T-helper 2 cell (primary cell): Measurements from ENCODE around the gene TMEM201.
A peak's percentile ranks its signal among the peaks of the same experiment; 100 is the strongest.
"Not testable (repeated sequence)": the region's sequence is repeated elsewhere in the genome, so short reads cannot be mapped to it uniquely, and the experiment has no call there.

Source experiments
- DNase-seq, 5 experiments: peaks; one replicate each; pipeline versions ENCODE4 v3.0.0 to v3.0.0-alpha.2; 2012 to 2022
- total RNA-seq, 2 donors: gene quantifications; one replicate each; lab custom pipeline; 2026; lab: John Stamatoyannopoulos, UW

Gene TMEM201, protein sequence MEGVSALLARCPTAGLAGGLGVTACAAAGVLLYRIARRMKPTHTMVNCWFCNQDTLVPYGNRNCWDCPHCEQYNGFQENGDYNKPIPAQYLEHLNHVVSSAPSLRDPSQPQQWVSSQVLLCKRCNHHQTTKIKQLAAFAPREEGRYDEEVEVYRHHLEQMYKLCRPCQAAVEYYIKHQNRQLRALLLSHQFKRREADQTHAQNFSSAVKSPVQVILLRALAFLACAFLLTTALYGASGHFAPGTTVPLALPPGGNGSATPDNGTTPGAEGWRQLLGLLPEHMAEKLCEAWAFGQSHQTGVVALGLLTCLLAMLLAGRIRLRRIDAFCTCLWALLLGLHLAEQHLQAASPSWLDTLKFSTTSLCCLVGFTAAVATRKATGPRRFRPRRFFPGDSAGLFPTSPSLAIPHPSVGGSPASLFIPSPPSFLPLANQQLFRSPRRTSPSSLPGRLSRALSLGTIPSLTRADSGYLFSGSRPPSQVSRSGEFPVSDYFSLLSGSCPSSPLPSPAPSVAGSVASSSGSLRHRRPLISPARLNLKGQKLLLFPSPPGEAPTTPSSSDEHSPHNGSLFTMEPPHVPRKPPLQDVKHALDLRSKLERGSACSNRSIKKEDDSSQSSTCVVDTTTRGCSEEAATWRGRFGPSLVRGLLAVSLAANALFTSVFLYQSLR
- total RNA-seq = 13.2 to 18.4 reads per million in 2 donors

DNA sequence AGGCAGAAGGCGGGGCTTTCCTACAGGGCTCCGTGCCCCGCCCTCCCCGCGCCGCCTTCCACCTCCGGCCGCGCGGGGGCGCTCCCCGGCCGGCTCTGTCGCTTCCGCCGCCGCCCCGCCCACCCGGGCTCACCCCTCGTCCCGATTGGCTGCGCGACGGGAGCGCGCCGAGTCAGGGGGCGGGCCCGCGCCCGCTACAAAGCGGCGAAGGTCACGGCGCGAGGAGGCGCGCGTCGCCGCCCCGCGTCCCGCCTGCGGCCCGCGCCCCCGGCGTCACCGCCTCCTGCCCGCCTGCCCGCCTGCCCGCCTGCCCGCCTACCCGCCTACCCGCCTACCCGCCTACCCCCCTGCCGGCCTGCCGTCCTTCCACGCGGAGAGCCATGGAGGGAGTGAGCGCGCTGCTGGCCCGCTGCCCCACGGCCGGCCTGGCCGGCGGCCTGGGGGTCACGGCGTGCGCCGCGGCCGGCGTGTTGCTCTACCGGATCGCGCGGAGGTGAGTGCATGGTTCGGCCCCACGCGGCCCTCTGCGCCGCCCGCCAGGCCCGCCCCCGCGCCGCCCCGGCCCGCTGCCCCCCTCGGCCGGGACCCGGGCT lies at the start of gene TMEM201:
TSS of gene TMEM201 (plus strand) at position 361 of the 593 bp plus-strand sequence. CDS start at position 381, 20 bp downstream.
- peak; percentile 89 to 95 (median 93) for DNase-seq

DNA sequence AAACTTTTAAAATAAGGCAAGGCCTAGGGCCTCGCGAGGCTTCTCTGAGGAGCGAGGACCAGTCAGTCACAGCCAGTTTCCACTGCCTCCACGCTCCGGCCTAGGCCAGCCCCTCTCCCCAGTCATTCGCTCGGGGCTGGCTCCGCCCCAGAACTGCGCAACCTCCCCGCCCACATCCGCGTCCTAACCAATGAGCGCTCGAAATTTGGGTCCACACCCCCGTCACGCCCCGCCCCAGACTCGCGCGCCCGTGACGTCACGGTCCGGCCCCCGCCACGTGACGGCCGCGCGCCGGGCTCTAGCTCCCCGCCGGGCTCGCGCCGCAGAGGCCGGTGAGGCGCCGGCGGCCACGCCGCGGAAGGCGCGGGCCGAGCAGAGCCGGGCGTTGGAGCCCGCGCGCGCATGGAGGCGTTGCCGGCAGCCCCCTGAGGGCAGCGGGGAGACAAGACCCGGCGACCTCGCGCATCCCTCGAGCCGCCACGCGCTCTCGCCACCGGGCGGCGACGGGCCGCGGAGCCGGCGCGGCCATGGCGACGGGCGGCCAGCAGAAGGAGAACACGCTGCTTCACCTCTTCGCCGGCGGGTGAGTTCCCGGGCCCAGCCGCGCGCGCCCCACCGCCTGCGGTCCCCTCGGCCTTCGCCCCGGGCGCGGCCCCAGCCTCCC lies 49.4 kb upstream of the TMEM201 start, which contains the start of gene SLC25A33:
TSS of gene SLC25A33 (plus strand) at position 301 of the 664 bp plus-strand sequence. CDS start at position 528, 227 bp downstream.
- DNase-seq = peak; percentile 94 to 96 (median 95)

DNA sequence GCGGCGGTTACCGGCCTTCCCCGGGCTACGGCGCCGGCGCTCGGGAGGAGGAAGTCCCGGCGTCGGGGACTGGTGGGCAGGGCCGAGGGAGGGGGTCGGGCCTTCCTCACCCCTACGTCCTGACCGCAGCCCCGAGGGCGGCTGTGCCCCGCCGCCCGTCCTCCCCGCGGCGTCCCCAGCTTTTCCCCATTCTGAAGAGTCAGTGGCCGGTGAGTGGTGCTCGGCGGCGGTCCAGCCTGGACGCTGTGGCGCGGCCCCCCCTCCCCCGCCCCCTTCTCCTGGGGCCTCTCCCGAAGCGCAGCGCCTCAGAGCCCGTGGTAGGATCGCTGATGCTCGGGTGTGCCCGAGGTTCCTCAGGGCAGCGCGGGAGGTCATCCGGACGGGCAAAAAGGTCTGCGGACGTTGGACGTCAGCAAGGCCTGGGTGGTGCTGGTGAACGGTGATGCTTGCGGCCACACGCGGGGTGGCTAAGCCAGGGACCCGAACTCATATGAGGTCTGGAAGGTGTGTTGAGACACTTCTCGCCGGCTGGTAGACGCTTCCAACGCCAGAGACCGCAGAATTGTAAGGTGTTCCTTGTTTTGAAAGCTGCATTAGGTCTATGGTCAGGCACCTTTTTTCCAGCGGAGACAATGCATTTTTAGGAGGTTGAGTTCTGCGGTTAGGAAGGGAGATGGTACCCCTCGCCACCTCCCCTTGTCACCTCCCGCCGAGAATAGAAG lies 48.7 kb upstream of the TMEM201 start:
- peak; percentile 23 to 72 (median 34) for DNase-seq

DNA sequence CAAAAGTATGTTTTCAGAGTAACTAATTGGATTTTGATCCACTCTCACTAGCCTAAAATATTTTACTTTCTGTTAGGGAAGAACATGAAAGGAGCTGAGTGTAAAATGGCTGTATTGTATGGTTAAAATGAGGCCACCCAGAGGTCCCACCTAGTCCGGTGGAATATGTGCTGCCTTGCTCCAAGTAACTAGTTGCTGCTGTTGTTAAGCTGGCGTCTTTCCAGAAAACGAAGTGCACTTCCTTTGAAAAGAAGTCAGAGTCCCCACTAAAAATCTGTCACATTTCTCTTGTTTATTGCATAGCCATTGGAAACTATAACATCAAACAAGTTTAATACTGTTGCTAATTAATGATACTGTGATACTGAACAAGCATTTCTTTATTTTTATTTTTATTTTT lies 46.3 kb upstream of the TMEM201 start:
- no peak for DNase-seq

DNA sequence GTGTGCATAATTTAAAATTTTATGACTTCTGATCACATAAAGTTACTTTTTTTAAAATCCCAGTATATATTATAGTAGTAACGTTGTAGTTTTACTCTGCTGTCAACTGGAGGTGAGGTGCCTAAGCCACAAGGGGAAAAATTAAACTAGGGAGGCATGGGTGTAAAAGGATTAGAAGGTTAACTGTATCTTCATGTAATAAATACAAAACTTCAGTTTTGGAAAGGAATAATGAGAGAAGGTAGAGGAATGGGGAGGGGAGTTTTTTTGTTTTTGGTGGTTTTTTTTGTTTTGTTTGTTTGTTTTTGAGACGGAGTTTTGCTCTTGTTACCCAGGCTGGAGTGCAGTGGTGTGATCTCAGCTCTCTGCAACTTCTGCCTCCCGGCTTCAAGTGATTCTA lies 43.8 kb upstream of the TMEM201 start:
- DNase-seq = no peak

DNA sequence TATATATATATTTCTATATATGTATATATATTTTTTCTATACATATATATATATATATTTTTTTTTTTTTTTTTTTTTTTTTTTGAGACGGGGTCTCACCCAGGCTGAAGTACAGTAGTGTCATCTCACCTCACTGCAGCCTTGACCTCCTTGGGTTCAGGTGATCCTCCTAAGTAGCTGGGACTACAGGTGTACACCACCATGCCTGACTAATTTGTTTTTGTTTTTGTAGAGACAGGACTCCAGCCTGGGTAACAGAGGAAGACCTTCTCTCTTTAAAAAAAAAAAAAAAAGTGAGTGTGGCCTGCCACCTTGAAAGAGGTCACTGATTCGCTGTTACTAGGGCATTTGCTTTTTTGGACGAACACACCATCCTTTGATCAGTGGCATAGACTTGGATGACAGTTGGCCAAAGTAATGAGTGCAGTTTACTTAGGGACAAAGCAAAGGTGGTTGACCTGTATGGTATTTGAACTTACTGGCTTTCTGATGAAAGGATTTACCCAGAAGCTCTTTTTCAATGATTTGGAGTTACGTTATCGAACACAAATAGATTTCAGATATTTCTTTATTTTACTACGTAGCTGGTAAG lies 38.7 kb upstream of the TMEM201 start:
- DNase-seq = no peak

DNA sequence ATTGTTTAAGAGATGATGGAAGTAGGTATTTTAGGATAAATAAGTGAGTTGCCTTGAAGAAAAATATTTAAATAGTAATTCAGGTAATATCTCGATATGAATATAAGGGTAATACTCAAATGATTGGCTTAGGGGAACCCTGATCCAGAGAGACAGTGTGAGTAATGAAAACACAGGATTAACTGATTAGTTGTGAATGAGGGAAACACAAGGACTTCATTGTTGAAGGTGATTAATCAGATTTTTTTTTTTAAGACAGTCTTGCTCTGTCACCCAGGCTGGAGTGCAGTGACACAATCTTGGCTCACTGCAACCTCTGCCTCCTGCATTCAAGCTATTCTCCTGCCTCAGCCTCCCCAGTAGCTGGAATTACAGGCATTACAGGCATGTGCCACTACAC lies 36.7 kb upstream of the TMEM201 start:
- DNase-seq = no peak

DNA sequence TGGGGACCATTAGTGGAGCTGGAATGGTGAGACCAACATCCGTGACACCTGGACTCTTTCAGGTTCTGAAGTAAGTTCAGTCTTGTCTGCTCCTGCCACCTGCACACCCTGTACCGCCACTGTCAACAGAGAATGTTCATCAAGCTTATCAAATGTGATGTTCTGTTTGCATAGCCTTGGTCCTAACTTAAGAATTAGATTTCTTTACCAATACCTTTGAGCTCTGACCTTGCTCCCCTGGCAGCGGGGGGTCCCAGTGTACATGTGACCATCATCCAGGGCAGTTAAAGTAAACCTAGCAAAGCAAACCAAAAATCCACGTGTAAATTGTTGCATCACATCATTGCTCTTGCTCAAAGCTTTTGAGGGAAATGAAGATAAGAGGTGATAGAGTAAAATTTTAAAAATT lies 35.0 kb upstream of the TMEM201 start:
- DNase-seq = no peak

DNA sequence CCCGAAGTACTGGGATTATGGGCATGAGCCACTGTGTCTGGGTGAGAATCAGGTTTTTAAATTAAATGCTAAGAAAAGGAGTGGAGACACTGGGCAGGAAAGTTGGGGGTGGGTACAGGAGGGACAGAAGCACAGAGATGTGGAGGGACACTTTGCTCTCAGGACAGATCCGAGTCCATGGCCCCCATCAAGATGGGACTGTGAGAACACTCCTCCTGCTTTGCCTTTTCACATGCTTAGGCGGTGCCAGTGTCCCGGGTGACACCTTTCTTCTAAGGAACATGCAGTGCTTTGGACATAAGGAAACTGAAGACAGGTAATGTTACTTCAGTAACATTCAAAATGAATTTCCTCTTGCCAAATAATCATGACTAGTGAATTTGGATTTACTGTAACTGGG lies 32.8 kb upstream of the TMEM201 start:
- DNase-seq = no peak

DNA sequence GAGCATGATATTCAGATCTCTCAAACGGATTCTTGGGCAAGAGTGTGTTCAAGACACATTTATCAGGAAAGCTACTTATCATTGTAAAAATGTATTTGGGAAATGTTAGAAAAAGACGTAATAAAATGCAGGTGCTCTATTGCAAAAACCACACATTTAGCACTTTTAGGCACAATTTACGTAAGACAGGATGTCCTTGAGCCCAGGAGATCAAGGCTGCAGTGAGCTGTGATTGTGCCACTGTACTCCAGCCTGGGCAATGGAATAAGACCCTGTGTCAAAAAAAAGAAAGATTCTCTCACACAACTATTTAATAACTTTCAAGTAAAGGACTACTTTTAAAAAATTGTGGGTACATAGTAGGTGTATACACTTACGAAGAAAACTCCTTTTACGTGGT lies 31.1 kb upstream of the TMEM201 start:
- no peak for DNase-seq

DNA sequence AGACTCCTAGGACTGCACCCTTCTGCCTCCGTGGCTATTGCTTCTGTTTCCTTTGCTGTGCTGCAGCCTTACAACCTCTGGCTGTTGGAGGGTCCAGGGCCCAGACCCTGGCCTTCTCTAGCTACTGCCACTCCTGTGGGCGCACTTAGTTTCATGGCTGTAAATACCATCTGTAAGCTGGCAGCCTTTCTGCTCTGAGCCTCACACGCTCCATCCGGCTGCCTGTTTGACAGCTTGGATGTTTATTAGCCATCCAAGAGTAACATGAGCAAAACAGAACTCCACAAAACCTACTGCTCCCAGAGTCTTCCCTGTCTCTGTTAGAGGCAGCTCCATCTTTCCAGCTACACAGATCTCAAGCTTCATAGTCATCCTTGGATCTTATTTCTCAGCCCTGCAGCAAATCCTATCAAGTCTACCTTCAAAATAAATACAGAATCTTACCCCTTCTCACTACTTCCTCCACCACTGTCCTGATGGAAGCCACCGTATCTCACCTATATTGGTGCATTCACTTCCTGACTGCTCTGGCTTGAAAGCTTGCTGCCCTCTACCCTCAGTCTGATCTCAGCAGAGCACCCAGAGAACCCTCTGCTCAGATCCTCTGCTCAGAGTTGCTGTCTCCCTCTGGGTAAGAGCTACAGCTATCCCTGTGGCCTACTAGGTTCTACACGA lies 30.3 kb upstream of the TMEM201 start:
- DNase-seq = peak in 1 of 5 experiments; percentile 58

DNA sequence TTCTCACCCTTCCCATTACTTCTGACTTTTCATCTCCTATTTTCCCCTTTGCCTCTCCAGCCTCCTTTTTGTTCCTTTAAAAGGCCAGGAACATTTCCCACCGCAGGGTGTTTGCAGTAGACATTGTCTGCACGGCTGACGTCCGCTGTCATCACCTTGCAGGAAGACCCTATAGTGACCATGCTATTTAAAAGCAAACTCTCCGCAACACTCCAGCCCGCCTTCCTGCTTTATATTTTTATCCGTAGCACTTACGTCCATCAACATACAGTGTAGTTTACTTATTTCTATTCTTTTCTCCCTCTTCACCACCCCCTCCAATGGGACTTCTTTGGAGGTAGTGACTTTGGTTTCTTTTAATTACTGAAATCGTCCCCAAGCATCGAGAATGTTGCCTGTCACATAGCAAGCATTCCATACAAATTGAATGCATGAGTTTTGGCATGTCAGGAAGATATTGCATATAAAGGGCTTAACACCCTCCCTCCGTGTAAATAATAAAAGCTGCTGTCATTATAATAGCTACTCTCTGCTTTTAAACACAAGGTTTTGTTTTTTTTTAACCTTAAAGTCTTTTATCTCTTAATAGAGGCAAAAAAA lies 29.7 kb upstream of the TMEM201 start:
- no peak for DNase-seq

DNA sequence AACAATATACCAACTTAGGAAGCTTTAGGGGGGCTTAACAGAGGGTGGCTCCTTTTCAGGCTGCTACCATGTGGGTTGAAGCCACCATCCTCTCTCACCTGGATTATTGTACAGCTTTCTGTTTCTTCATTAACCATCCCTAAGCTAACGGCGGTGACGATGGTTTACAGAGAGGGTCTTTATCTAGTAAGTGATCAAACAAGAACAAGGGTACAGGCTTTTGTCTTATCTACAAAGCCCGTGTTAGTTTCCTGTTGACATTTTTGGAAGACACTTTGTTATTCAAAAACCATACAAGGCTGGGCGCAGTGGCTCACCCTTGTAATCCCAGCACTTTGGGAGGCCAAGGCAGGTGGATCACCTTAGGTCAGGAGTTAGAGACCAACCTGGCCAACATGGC lies 29.0 kb upstream of the TMEM201 start:
- peak in 3 of 5 experiments; percentile 14 to 79 (median 27) for DNase-seq

DNA sequence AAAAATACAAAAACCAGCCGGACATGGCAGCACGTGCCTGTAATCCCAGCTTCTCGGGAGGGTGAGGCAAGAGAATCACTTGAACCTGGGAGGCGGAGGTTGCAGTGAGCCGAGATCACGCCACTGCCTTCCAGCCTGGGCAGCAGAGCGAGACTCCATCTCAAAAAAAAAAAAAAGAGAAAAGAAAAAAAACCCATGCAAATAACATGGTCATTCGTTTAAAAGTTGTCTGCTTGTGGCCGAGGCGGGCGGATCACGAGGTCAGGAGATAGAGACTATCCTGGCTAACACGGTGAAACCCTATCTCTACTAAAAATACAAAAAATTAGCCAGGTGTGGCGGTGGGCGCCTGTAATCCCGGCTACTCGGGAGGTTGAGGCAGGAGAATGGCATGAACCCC lies 28.6 kb upstream of the TMEM201 start:
- DNase-seq = not testable (repeated sequence)

DNA sequence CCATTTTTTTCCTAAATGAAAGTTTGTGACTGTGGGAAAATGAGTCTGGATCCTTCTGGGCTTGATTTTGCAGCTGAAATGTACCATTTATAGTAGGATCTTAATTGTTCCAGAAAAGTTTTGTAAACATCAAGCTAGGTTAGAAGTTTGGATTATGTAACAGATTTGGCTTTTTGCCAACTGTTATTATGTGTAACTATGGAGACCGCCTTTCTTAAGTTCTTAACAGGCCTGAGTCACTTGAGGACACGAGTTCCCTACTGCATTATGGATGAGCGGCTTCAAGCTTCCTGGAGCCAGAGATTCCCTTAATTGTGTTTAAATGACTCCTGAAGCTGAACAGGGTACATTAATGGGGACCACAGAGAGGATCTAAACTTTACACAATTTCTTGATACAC lies 27.3 kb upstream of the TMEM201 start:
- DNase-seq = peak in 1 of 5 experiments; percentile 36

DNA sequence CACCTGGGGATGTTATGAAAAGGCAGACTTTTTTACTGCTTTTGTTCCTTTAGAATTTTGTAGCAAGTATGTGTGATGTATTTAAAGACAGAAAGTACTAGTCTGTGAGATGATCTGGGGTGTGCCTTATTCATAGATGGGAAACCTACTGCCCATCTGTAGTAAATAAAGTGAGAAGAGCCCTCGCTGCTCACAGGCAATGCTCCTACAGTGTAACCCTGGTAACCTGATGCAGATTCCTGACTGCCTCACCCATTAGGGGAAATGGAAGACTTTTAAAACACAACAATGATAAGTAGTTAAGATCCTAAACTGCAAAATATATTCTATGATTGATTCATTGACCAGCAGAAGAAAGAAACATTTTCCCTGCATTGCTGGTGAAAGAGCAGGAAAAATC lies 19.4 kb upstream of the TMEM201 start:
- no peak for DNase-seq

DNA sequence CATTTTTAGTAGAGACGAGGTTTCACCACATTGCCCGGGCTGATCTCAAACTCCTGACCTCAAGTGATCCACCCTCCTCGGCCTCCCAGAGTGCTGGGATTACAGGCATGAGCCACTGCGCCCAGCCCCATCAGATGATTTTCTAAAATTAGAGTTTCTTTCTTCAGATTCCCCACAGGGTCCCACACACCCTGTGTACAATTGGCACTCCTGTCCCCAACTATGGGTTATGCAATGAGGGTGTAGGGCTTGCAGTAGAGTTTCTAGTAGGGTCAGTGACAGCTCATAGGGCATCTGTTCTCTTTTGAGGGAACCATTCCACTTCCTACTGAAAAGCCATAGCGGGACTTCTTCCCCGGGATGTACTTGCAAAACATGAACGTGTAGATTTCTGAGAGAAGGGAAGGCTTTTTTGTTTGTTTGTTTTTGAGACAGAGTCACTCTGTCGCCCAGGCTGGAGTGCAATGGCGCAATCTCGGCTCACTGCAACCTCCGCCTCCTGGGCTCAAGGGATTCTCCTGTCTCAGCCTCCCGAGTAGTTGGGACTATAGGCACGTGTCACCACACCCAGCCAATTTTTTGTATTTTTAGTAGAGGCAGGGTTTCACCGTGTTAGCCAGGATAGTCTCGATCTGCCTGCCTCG lies 17.7 kb upstream of the TMEM201 start:
- not testable (repeated sequence) for DNase-seq

DNA sequence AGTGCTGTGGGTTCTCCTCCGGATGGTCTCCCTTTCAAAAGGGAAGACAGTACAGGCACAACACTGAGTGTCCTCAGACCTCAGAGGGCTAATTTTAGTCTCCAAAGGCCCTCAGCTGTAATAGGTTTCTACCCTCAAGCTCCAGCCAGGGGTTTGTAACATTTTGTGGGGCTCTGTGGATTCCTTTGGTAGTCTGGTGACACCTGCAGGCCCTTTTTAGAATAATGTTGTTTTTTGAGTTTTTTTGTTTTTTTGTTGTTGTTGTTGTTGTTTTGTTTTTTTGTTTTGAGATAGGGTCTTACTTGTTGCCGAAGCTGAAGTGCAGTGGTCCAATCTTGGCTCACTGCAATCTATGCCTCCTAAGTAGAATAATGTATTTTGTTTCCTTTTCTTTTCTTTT lies 15.0 kb upstream of the TMEM201 start:
- peak in 1 of 5 experiments; percentile 49 for DNase-seq

DNA sequence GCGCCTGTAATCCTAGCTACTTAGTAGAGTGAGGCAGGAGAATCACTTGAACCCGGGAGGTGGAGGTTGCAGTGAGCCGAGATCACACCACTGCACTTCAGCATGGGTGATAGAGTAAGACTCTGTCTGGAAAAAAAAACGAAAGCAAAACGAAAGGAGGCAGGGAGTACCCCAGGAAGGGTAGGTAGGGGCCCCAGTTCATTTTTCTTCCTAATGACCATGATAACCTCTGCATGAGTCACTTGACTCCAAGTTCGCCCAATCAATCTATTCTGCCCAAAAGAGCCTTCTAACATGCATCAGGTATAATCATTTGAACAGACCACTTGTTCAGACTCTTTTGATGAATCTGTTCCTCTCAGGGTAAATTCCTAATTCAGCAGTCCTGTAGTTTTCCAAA lies 13.2 kb upstream of the TMEM201 start:
- no peak for DNase-seq

DNA sequence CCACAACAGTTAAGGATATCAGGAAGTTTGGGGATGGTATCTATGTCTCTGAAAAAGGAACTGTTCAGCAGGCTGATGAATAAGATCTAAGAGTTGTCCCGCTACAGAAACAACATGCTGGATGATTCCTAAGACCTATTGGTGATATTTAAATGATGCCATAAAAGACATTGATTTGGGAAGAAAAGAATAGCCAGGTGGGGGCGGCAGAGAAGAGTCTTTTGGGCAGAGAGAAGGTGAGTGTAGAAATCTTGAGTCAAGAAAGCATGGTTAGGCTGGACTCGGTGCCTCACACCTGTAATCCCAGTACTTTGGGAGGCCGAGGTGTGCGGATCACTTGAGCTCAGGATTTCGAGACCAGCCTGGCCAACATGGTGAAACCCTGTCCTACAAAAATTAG lies 11.8 kb upstream of the TMEM201 start:
- no peak for DNase-seq
